GM12872 (cell line): ENCODE data around the gene VARS1.

Source experiments
- TF ChIP-seq, protein P1 (sequence below): IDR thresholded peaks from 3 replicates; pipeline ENCODE4 v1.5.1; 2011; ENCODE audit warnings: low read depth, mild to moderate bottlenecking, low read length, moderate library complexity; ENCODE audit not compliant: insufficient read depth

Gene VARS1

DNA sequence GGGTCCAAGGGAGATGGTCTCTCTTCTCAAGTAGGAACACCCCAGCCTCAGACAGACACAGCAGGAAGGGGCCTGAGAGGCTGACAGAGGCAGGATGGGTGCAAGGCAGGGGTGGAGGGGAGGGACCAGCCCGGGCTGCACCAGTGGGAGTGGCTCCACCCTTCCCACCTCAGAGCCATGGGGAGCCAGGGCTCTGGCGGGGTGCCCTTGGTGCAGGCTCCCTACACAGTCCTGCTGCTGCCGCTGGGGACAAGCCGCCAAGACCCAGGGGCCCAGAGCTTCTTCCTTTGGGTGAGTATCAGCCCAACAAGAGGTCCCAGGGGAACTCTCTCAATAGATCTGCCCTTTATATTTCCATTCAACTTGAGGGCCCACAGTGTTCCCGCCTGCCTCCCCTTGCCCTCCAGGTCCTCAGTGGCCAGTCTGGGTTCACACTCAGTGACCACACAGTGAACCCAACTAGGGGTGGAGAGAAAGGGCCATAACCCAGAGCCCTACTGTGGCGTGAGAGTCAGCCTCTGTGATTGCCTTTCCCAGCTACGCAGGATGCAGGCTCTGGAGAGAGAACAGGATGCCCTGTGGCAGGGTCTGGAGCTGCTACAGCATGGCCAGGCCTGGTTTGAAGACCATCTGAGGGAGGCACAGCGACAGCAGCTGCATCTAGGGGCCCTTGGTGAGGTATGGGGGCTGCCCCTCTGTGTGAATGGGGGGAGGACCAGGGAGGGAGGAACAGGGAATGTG, 32.5 kb downstream of the VARS1 start:
- TF ChIP-seq, protein P1, sequence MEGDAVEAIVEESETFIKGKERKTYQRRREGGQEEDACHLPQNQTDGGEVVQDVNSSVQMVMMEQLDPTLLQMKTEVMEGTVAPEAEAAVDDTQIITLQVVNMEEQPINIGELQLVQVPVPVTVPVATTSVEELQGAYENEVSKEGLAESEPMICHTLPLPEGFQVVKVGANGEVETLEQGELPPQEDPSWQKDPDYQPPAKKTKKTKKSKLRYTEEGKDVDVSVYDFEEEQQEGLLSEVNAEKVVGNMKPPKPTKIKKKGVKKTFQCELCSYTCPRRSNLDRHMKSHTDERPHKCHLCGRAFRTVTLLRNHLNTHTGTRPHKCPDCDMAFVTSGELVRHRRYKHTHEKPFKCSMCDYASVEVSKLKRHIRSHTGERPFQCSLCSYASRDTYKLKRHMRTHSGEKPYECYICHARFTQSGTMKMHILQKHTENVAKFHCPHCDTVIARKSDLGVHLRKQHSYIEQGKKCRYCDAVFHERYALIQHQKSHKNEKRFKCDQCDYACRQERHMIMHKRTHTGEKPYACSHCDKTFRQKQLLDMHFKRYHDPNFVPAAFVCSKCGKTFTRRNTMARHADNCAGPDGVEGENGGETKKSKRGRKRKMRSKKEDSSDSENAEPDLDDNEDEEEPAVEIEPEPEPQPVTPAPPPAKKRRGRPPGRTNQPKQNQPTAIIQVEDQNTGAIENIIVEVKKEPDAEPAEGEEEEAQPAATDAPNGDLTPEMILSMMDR, result no peak

- TF ChIP-seq, protein P1, result no peak
These were observed 33.2 kb downstream of the VARS1 start, which contains the start of gene SAPCD1 for GRCh38 chr6:31762356-31762755. SAPCD1 (plus strand) TSS chr6:31762656; CDS start chr6:31763055, 399 bp downstream.

DNA sequence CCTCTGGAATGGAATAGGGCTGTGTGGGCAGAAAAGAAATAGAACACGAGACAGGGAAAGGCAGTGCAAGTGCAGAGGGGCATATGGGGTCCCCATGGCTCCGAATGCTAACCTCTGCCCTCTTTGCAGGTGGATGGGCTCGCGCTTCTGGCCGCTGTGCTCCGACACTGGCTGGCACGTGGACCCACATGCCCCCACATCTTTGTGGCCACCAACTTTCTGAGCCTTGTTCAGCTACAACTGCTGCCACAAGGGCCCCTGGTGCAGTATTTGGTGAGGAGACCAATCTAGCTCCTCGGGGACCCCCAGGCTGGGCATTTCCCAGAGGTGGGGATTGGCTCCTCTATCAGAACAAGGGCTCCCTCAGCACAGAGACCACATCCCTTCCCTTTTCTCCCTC, 34.2 kb downstream of the VARS1 start:
- TF ChIP-seq, protein P1, result no peak

- TF ChIP-seq, protein P1, result no peak
These were observed 34.8 kb downstream of the VARS1 start for GRCh38 chr6:31760790-31761189.

DNA sequence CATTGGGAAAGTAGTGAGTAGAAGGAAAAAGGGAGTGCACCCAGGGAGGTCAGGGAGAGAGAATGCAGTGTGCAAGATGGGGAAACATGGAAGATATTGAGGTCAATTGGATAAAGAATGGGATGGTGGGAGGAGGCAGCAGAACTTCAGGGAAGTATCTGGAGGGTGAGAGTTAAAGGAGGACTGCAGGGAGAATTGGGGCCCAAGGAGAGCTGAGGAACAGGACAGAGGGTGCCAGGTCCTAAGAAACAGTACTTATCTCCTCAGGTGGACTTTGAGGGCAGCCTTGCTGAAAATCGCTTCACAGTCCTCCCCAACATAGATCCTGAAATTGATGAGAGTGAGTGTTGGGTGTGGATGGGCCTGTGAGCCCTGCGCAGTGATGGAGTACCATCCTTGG, 37.3 kb downstream of the VARS1 start:
- TF ChIP-seq, protein P1, result no peak

GRCh38 chr6:31752739-31753319, 42.7 kb downstream of the VARS1 start:
- TF ChIP-seq, protein P1, result no peak

GRCh38 chr6:31750411-31751022, 45.0 kb downstream of the VARS1 start:
- TF ChIP-seq, protein P1, result no peak
